Kidney tubule cell (primary cell): ENCODE results near the gene NADSYN1.
"Not testable (repeated sequence)": the region's sequence is repeated elsewhere in the genome, so short reads cannot be mapped to it uniquely, and the experiment has no call there.

Source experiments
- DNase-seq: peaks from one replicate; pipeline ENCODE4 v3.0.0-alpha.2; 2018; ENCODE audit warnings: low spot score

NADSYN1 gene

GRCh38 chr11:71453037-71453917 is at the start of gene NADSYN1:
TSS of gene NADSYN1 (plus strand) at chr11:71453203. CDS start at chr11:71453297, 94 bp downstream.
- peak; percentile 94 for DNase-seq

- DNase-seq = no peak
Observed at GRCh38 chr11:71404209-71404608, 48.8 kb upstream of the NADSYN1 start.

GRCh38 chr11:71406681-71407080 is 46.3 kb upstream of the NADSYN1 start:
- DNase-seq = no peak

- DNase-seq = no peak
Observed at GRCh38 chr11:71407356-71407755, 45.6 kb upstream of the NADSYN1 start.

- no peak for DNase-seq
Observed at GRCh38 chr11:71408826-71409225, 44.2 kb upstream of the NADSYN1 start.

GRCh38 chr11:71410363-71410966 is 42.5 kb upstream of the NADSYN1 start:
- no peak for DNase-seq

GRCh38 chr11:71414645-71415044 is 38.4 kb upstream of the NADSYN1 start:
- no peak for DNase-seq

GRCh38 chr11:71418643-71419042 is 34.4 kb upstream of the NADSYN1 start:
- no peak for DNase-seq

- DNase-seq = peak; percentile 61
Observed at GRCh38 chr11:71420455-71421241, 32.4 kb upstream of the NADSYN1 start.

GRCh38 chr11:71421392-71421950 is 31.5 kb upstream of the NADSYN1 start:
- no peak for DNase-seq

GRCh38 chr11:71422318-71422717 is 30.7 kb upstream of the NADSYN1 start:
- DNase-seq = not testable (repeated sequence)

GRCh38 chr11:71423181-71423790 is 29.7 kb upstream of the NADSYN1 start:
- no peak for DNase-seq

- no peak for DNase-seq
Observed at GRCh38 chr11:71425409-71425808, 27.6 kb upstream of the NADSYN1 start.

GRCh38 chr11:71425860-71426259 is 27.1 kb upstream of the NADSYN1 start:
- DNase-seq = peak; percentile 55

- no peak for DNase-seq
Observed at GRCh38 chr11:71426413-71426812, 26.6 kb upstream of the NADSYN1 start.

- no peak for DNase-seq
Observed at GRCh38 chr11:71428861-71429435, 24.1 kb upstream of the NADSYN1 start.

- no peak for DNase-seq
Observed at GRCh38 chr11:71429701-71430100, 23.3 kb upstream of the NADSYN1 start.

GRCh38 chr11:71430166-71430565 is 22.8 kb upstream of the NADSYN1 start:
- DNase-seq = no peak

GRCh38 chr11:71431271-71431670 is 21.7 kb upstream of the NADSYN1 start:
- no peak for DNase-seq

- DNase-seq = no peak
Observed at GRCh38 chr11:71432761-71433647, 20.0 kb upstream of the NADSYN1 start.
